HG03139 (cell line): ENCODE results near the gene MTUS2.

Experiments
- ATAC-seq: cut with Tn5 transposase; IDR thresholded peaks from one replicate; pipeline ENCODE4 v1.9.1; 2021; ENCODE audit not compliant: unreplicated experiment

MTUS2 gene

DNA sequence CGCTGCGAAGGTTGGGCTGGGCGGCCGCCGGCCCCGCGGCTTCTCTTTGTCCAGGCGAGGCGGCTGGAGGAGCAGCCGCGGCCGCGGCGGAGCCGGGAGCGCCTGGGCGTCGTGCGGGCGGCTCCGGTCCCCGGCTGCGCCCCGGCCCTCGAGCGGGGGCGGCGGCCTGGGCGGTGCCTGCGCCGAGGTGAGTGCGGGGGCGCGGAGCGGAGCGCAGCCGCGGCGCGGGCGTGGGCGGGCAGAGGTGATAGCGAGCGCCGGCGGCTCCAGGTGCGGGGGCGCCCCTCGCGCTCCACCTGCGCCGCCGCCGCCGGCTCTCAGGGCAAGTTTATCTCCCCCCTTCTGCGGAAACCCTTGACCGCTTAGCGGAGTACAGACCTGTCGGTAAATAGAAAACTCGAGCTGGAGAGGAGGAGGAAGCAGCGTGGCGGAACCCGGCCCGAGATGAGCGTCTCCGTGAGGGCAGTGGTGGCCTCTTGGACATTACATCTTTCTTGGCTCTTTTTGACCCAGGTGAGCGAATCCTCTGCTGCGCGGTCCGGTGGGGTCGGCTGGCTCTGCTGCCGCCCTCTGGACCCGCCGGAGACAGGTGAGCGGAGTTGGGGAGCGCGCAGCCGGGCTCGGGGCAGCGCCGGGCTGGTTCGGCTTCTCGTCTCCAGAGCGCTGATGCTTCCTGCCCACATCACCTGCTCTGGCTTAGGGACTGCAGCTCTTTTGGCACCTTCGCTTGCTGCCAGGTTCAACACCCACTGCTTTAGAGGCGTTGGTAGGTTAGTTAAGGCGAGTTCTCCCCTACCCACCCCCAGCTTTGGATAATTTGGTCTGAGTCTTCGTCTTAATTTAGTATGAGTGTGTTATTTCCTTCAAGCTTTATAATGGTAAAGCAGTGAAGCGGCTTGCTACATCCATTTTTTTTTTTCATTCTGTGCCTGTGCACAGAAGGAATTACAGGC lies at the start of gene MTUS2:
Gene MTUS2, plus strand, starts transcription at position 241 of the 953 bp plus-strand sequence.
- no peak for ATAC-seq

DNA sequence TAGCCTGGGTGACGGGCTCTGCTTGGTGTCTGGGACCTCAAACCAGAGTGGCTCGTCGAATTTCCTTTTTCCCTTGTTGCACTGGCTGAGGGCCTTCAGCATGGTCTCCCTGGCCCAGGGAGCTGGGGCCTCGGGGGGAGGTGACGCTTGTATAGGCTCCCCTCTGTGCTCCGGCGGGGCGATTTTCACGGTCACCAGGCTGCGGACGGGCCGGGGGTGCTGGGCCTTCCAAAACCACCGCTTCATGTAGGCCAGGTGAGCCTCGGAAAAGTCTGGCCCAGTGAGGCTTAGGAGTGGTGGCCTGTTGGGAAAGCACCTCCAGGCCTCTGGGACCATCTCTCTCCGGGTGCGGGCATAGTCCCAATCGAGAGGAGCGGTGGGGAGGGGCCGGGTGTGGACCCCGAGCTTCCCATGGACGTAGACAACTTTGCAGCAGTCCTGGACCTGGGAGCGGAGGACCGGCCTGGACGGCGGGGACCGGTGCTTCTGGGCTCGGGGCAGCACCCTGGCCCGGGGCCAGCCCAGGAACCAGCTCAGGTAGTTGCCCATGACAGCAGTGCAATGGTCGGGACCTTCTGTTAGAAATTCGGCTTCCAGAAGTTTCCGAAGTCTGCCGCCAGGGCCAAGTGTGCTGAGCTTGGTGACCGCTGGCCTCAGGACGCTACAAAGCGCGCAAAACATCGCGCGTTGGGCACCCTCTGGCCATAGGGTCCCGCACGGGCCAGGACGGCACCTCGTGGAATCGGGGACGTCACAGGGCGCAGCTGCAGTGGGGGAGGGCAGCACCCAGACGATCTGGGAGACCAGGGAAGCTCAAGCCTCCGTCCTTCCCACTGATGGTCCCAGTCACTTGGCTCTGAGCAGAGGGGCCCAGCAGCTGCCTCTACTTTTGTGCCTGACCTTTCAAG lies 41.6 kb upstream of the MTUS2 start:
- no peak for ATAC-seq

DNA sequence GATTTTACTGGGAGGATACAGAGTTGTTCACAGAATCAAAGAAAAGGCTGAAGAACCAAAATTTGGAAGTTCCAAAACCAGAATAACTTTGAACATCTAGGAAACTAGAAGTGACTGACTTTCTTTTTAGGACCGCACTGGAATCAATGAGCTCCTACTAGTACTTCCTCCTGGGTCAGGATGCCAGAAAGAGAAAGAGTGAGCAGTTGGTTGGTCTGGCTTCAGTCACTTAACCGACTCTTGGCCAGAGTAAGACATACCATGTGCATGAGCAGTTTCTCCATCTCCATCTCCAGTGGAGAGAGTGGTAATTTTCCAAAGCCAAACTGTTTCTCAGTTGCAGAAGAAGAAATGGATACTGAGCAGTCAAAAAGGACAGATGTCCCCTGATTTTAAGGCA lies 27.1 kb upstream of the MTUS2 start:
- no peak for ATAC-seq

DNA sequence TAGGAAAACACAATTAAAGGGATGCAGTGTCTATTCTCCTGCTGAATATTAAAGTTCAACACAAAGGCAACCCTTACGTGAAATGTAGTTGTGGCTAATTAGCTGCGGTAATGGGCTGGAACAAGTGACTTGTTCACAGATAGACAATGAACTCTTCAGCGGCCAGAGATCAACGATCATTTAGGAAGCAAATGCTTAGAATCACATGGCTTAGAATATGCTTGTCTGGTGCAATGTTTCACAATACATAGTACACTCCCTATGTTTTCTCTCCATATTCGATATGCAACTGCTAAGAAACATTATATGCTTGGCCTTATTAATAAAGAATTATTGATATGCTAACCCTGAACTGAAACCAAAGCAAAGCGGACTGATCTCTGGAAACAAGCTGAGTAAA lies 25.7 kb upstream of the MTUS2 start:
- no peak for ATAC-seq

DNA sequence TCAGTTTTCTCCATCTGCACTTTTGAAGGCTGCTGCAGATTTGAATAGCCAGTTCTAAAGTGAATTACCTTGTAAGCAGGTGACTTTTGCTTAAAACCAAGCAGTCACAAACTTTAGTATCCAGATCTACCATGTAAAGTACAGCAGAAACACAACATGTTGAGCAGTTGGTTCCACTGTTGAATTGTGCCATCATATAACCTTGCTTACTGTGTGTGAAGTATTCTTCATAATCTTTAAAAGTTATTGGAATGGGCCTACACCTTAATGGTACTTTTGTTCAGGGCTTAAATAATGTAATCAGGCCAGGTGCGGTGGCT lies 23.2 kb upstream of the MTUS2 start:
- ATAC-seq, result no peak

DNA sequence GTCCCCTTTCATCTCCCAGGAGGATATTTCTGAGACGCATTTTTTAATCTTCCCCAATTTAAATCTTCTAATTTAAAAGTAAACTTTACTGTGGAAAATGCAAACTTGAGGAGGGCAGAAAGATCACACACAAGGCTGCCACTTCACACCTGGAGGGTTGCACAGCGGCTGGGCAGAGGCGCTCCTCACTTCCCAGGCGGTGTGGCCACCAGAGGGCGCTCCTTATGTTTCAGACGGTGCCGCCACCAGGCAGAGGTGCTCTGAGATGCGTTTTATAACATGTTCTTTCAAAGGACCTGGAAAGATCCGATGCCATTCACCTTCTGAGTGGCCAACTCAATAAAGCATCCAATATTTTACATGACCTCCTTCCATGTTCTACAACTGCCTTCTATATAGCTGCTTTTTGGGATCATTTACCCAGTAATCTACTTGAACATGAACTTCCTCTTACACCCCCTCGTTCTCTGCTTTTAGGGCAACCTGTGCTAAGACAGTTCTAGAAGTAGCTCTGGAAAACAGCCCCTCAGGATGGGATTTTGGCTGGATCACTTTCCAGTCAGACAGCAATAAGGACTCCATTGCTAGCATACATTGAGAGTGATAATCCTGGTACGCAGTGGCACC lies 14.8 kb upstream of the MTUS2 start:
- ATAC-seq, result no peak

DNA sequence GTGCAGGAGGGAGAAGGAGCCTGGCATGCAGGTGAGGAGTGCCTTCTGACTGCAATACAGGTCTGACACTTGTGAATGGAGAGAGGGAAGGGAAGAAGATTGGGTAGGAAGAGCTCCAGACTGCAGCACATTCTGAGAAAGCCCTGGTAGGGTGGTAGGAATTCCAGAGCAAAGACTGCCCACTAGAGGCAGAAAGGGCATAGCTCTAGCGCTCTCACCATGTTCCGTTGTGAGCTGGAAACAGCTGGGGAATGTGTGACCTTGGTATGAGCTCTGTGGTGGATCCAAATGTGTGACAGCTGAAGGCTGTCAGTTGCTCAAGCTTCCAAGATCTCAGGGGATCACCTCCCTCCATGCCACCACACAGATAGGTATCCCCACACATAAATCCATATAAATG lies 2.9 kb upstream of the MTUS2 start:
- ATAC-seq, result no peak

DNA sequence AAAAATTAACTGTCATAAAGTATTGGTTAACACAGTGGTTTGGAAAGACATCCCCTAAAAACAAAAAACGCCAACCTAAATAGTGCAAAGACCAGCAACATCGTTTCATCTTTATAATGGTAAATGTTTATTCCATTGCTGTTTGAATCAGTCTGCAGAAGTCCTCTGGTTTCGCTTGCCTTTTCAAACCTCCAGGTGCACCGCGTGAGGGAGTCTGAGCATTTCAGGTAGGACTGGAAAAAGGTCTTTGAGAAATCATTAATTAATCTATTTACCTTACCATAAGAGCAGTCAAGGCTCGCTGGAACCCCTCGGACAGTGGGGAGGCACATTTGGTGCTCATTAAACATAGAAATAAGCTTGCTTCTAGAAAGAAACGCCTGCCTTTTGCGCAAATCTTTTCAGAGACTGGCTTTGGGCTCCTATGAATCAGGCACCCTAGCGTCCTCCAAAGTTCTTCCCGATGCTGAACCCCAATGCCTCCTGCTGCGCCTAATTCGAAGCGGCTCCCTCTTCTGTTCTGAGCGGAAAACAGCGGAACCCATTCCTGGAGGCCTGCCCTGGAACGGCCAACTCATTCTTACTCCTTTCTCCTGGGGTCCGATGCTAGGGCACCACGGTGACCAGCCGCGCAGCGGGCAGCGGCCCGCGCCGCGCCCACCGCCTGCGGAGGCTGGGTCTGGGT lies 951 bp upstream of the MTUS2 start:
- no peak for ATAC-seq

DNA sequence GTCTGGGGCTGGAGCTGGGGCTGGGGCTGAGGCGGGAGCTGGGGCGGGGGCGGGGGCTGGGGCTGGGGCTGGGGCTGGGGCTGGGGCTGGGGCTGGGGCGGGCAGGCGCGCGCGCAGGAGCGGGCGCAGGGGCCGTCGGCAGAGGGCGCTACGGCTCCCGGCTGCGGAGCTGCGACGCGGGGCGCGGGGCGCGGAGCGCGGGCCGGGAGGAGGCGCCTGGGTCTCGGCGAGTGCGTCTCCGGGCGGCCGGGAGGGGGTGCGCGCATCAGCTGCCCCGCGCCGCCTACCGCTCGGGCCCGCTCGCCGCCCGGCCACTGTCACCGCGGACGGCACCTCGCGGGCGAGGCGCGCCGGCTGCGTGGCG lies 422 bp upstream of the MTUS2 start:
- no peak for ATAC-seq

DNA sequence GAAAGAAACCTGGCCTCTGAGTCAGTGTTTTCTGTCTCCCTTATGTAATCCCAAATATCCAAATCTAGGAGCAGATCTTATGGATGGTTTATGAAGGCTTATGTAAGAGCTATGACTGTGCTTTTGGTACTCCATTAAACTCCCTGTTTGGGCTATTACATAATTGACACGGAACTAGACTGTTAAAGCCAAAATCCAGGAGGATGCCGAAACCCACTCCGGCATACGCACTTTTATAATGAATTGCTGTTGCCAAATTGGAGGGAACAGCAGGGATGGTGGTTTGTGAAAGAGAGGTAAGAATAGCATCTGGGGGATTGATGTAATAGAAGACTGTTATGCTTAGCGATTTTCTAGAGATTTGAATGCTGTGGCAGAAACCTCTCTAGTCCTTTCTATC lies 2.0 kb downstream of the MTUS2 start:
- ATAC-seq, result no peak

DNA sequence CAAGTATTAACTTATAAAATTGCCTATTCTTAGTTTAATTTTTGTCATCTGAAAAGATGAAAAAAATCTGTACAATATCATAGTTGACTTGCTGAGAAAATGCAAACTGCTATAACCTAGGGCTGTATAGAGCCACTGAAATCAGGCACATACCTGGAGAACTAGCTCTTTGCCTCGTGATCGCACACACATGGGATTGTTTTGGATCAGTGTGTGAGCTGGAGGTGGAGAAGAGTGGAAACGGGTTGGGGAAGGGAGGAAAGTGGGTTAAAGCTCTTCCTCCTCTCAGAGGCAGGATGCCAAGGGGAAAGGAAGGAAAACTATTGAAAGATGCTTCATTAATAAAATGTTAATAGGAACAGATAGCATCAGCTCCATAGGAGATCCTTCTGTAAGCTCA lies 2.7 kb downstream of the MTUS2 start:
- ATAC-seq, result no peak

DNA sequence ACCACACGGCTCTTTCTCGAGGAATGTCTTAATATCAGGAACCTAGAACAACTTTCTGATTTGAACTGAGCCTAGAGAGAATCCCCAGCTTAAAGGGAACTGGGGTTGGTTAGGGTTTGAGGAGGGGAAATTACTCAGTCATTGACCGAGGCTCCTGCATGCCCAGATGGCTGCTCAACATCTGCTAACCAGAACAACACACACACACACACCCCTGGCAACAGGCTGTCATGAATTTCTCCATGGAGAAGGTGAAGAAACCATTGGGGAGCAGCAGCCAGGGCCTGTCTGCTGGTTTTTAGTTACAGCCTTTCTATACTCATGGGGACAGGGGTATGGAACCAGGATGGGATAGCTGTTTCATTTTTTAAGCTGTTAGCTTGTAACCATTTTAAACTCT lies 5.2 kb downstream of the MTUS2 start:
- ATAC-seq, result no peak

DNA sequence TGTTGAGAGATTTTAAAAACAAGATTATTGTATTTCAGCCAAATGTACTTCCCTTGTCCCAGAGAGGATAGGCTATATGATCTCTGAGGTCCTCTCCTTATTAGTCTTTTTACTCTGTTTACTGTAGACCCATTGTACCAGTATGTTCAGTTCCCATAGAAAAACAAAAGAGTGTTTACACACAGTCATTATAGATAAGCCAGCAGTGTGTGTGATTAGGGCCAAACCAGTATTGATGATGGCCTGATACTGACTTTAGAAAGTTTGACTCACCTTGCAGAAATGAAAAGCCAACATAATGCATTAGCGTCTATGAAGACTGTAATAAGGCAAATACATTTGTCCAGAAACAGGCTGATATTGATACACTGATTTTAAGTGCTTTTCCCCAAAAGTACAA lies 6.2 kb downstream of the MTUS2 start:
- ATAC-seq, result no peak

DNA sequence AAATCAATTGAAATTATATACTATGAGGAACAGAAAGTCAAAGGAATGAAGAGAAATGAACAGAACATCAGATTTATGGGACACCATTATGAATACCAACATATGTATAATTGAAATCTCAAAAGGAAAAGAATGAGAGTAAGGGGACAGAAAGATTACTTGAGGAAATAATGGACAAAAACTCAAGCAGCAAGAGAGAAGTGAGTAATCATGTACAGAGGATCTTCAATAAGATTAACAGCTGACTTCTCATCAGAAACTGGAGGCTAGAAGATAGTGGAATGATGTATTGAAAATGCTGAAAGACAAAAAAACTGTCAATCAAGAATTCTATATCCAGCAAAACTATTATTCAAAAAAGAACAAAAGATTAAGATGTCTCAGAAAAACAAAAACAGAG lies 10.4 kb downstream of the MTUS2 start:
- no peak for ATAC-seq

DNA sequence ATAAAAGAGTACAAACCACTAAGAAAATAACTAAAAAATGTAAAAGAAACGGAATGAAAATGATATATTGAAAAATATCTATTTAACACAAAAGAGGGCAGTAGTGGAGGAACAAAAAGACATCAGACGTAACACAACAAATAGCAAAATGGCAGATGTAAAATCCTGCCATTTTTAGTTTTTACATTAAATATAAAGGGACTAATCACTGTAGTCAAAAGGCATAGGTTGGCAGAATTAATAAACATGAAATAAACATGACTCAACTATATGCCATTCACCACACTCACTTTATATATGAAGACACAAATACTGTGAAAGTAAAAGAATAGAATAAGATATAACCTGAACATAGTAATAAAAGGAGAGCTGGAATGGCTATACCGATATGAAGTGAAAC lies 11.0 kb downstream of the MTUS2 start:
- ATAC-seq, result no peak

DNA sequence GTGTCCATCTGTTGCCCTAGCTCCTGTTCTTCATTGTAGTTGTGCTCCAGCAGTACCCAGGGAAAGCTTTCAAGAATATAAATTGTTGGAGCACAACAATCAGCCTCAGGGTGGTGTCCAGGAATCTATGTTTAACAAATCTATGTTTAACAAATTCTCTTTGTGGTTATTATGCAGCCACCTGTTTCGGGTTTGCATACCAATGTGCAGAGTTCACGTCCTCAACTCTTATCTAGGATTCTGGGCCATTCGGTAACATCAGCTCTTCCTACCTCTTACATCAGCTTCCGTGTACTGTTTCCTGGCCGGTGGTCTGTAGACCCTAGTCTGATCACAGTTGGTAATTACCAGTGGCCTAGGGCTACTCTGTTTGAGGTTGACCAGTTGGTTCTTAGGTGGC lies 17.0 kb downstream of the MTUS2 start:
- ATAC-seq, result no peak

DNA sequence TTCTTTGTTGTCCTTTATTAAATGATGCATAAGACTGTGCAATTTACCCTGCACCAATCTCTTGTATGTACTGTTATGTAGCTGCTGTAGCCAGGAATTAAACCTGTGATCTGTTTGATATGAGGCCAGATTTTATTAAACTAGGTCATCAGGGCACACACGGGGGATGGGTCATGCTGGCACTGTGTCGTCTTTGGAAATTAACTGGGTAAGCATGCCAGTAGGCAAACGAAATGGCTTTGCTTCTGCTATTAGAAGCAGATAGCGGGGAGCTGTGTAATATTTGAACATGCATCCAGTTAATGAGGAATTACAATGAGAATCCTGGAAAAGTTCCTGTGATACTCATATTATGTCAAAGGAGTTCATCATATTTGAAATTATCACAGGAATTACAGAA lies 23.5 kb downstream of the MTUS2 start:
- ATAC-seq, result no peak

DNA sequence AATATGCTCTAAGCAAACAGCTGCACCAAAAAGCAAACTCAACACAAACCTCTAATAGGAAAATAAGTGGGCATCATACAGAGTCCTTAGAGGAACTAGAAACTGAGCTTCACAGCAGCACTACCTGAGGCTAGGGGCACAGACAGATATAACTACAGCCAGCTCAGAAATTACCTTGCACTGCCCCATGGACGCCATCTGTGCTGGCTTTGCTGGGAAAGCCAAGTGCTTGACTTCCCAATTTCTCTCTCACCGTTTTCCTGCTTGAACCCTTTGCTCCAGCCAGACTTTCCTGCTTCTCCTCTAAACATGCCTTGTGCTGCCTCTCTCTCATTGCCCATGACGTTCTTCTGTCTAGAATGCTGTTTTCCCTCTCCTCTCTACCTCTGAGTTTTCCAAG lies 29.3 kb downstream of the MTUS2 start:
- ATAC-seq, result no peak

DNA sequence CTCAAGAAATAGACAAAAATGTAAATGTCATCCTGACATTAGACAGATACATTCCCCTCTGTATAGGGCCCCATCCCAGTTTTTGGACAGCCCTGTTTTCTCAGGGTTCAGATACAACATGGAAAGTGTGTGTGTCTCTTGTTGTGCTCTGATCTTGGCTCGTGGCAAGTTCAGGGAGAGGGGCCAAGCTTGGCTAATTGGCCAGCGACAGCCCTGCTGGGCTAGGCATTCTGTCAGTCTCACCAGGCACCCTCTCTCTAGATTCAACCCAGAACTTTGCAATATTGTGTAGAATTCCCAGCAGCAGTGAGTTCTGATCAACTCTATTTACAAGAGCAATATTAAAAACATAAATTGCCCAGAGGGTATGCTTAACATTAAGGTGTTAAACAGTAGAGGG lies 30.1 kb downstream of the MTUS2 start:
- no peak for ATAC-seq

DNA sequence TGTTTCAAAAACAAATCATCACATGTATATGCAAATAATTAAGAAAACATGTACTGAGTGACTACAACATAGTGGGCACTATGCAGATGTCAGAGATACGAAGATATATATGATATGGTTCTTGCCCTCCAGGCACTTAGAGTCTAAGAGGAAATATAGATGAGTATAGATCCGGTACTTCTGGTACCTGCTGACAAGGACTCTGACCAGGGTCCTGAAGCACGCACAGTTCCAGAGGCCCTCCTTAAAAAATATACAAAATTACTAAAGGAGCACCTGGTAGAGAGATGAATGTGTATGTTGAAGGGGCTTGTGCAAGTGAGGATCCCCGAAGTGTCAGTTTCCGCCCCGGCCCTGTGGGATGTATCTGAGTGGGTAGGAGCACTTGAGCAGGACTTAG lies 31.3 kb downstream of the MTUS2 start:
- no peak for ATAC-seq

DNA sequence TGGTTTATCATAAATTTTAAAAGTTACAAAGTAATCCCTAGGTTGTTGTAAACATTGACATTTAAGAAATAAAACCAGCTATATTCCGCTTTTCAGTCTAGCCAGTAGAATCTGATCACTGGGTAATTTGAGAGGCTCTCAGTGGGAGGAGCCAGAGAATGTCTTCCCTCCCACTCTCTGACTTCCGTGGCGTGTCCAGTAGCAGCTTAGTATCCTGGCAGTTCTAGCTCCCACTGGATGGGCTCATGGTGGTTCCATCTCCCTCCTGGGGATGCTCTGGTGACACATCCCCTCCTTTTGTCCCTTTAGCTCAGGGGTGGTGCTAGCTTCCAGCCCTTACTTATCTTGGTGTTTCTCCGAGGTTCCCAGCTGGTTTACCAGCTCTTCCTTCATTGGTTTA lies 34.5 kb downstream of the MTUS2 start:
- no peak for ATAC-seq
